AG10803 (cell line): ENCODE data around the gene SLC9A2.

ENCODE experiments used
- DNase-seq: peaks from one replicate; pipeline ENCODE4 v3.0.0; 2010; ENCODE audit warnings: low read depth
- H3K4me3 ChIP-seq: 2 replicates; pipeline ENCODE4 v1.5.1; 2011; ENCODE audit warnings: mild to moderate bottlenecking, low read length, control low read depth
- TF ChIP-seq, protein P1 (sequence below): conservative IDR thresholded peaks from 2 replicates; pipeline ENCODE4 v1.5.1; 2011; ENCODE audit warnings: mild to moderate bottlenecking, low read length, control low read depth, inconsistent platforms

Gene SLC9A2, protein sequence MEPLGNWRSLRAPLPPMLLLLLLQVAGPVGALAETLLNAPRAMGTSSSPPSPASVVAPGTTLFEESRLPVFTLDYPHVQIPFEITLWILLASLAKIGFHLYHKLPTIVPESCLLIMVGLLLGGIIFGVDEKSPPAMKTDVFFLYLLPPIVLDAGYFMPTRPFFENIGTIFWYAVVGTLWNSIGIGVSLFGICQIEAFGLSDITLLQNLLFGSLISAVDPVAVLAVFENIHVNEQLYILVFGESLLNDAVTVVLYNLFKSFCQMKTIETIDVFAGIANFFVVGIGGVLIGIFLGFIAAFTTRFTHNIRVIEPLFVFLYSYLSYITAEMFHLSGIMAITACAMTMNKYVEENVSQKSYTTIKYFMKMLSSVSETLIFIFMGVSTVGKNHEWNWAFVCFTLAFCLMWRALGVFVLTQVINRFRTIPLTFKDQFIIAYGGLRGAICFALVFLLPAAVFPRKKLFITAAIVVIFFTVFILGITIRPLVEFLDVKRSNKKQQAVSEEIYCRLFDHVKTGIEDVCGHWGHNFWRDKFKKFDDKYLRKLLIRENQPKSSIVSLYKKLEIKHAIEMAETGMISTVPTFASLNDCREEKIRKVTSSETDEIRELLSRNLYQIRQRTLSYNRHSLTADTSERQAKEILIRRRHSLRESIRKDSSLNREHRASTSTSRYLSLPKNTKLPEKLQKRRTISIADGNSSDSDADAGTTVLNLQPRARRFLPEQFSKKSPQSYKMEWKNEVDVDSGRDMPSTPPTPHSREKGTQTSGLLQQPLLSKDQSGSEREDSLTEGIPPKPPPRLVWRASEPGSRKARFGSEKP

DNA sequence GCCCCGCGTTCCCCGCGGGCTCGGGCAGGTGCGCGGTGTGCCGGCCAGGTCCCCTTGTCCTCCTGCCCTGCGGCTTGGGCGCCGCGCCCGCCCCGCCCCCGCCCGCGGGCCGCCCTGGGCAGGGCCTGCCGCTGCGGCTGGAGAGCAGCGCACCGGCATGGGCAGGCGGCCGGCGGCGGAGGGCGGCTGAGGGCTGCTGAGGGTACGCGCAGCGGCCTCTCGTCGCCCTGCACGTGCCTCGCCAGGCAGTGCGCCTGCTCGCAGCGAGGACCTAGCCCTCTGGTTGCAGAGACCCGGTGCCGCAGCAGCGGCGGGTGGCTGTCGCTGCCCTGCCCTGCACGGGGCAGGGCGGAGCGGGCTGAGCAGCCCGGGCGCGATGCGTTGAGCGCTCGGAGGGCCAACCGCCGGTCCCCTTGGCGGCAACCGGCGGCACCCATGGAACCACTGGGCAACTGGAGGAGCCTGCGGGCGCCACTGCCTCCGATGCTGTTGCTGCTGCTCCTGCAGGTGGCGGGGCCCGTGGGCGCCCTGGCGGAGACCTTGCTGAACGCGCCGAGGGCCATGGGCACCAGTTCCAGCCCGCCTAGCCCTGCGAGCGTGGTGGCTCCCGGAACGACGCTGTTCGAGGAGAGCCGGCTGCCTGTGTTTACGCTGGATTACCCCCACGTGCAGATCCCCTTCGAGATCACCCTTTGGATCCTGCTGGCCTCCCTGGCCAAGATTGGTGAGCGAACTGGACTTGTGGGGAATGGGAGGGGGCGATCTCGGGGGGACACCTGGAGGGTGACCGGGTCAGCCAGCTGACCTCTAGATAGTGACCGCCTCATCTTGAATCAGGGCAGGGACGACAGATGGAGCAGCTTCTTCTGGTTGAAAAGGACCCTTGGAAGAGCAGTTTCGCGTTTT is at the start of gene SLC9A2:
Gene SLC9A2, plus strand, starts transcription at position 140 of the 906 bp plus-strand sequence. Its CDS starts 296 bp downstream, at position 436.
- TF ChIP-seq, protein P1, sequence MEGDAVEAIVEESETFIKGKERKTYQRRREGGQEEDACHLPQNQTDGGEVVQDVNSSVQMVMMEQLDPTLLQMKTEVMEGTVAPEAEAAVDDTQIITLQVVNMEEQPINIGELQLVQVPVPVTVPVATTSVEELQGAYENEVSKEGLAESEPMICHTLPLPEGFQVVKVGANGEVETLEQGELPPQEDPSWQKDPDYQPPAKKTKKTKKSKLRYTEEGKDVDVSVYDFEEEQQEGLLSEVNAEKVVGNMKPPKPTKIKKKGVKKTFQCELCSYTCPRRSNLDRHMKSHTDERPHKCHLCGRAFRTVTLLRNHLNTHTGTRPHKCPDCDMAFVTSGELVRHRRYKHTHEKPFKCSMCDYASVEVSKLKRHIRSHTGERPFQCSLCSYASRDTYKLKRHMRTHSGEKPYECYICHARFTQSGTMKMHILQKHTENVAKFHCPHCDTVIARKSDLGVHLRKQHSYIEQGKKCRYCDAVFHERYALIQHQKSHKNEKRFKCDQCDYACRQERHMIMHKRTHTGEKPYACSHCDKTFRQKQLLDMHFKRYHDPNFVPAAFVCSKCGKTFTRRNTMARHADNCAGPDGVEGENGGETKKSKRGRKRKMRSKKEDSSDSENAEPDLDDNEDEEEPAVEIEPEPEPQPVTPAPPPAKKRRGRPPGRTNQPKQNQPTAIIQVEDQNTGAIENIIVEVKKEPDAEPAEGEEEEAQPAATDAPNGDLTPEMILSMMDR = no peak
- no peak for DNase-seq
- H3K4me3 ChIP-seq = no peak within 1 kb of the TSS

DNA sequence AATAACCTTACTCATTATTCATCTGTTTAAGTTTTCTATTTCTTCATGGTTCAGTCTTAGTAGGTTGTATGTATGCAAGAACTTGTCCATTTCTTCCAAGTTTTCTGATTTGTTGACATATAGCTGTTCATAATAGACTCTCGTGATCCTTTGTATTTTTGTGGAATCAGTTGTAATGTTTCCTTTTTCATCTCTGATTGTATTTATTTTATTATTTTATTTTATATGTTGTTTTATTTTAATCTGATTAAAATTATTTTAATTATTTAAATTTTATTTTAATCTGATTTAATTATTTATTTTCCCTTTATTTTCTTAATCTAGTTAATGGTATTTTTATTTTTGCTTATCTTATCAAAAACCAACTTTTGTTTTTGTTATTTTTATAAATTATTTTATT is 43.5 kb upstream of the SLC9A2 start:
- H3K4me3 ChIP-seq = no peak overlapping the region
- no peak for DNase-seq
- TF ChIP-seq, protein P1 = no peak

DNA sequence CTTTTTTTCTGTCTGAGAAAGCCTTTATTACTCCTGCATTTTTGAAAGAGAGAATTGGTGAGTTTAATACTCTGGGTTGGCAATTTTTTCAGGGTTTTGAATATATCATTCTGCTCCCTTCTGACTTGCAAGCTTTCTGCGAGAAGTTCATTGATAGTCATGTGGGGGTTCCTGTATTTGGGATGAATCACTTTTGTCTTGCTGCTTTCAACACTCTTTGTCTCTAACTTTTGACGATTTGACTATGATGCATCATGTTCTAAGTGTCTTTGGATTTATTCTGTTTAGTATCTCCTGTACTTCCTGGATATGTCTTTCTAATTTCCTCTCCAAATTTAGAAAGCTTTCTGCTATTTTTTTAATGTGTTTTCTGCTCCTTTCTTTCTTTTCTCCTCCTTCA is 41.0 kb upstream of the SLC9A2 start:
- TF ChIP-seq, protein P1 = no peak
- no peak for DNase-seq
- H3K4me3 ChIP-seq = no peak overlapping the region

DNA sequence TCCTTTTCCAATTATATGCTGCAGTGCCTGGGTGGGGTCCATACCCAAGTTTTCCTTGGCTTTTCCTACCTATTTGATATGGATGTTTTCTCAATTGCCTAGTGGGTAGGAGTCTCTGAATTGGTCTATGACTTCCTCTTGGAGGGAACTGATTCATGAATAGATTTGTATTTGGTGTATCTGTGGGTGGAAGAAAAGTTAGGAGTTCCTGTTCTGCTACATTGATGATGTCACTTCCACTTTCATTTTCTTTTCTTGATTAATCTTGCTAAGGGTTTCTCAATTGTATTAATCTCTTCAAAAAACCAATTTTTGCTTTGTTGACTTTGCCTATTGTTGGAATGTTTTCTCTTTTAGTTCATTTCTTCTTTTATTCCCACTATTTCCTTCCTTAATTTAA is 37.4 kb upstream of the SLC9A2 start:
- TF ChIP-seq, protein P1 = no peak
- DNase-seq = no peak
- H3K4me3 ChIP-seq = no peak overlapping the region

DNA sequence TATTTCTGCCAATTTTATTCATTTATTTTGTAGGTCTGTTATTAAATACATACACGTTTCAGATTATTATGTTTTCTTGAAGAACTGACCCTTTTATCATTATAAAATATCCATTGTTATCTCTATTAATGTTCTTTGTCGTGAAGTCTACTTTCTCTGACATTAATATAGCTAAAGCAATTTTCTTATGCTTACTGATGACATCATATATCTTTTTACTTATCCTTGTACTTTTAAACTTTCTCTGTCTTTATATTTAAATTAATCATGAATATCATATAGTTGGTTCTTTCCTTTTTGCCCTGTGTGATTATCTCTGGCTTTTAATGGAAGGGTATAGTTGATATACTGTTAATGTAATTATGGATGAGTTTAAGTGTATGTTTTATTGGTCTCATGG is 36.5 kb upstream of the SLC9A2 start:
- no peak for DNase-seq
- H3K4me3 ChIP-seq = no peak overlapping the region
- TF ChIP-seq, protein P1 = no peak

DNA sequence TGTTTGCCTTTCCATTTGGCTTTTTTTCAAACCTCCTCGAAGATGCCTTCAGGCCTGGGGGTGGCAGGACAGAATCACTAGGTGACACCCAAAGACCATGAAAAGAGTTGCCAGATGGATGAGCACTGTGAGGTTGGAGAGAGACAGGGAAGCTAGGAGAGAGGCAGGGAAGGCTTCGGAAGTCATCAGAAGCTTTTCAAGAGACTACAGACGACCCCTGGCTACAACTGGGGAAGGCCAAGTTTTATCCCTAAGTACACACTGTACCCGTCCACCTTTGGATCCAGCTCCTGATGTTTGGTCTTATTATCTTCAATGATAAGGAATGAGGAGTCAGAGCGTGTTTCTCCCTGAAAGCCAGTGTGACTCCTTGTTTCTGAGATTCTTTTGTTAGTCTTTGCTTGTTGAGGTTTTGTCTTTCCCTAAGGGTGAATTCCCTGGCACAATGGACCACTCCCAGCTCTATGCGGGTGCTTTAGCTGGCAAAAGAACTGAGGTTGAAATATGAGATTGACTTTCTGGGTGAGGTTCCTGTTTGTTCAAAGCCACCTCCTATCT is 33.4 kb upstream of the SLC9A2 start:
- no peak overlapping the region for H3K4me3 ChIP-seq
- DNase-seq = no peak
- TF ChIP-seq, protein P1 = no peak
